Loucy (cell line): ENCODE measurements around the gene TET3.

ENCODE experiments used
- EZH2phosphoT487 ChIP-seq: fragments of 200-600 bp; IDR thresholded peaks from 2 replicates; pipeline ENCODE4 v1.6.1; 2018; ENCODE audit warnings: antibody characterized with exemption, mild to moderate bottlenecking, moderate library complexity, borderline replicate concordance
- TF ChIP-seq, protein P1 (sequence below): fragments of 200-600 bp; sonication (generic); conservative IDR thresholded peaks from 2 replicates; pipeline ENCODE4 v1.5.1; 2014; ENCODE audit warnings: mild to moderate bottlenecking, antibody characterized with exemption, low read length

DNA sequence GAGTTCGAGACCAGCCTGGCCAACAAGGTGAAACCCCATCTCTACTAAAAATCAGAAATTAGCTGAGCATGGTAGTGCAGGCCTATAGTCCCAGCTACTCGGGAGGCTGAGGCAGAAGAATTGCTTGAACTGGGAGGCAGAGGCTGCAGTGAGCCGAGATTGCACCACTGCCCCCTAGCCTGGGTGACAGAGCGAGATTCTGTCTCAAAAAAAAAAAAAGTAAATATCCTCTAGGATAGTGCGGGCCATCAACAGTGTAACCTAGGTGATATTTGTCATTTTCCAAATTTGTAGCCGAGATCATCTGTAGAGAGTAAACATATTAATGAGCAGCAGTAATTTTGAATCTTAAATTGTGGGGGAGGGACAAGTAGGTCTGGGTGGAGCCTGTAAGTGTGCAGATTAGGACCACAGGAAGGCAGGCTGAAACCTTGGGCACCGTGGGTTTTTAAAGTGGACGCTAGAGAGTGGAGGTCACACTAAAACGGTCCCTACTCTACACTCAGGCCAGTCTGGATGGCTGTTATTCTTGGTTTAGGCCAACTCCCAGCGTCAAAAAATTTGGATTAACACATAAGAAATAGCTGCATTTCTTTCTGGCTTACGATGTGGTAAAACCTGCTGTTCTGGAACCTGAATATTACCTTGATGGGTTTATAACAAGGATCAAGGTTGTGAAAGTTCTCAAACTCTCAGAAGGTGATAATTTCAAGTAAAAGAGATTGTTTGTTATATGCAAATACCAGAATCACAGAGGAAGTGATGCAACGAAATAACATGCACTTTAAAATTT is 22.7 kb upstream of the TET3 start:
- TF ChIP-seq, protein P1, sequence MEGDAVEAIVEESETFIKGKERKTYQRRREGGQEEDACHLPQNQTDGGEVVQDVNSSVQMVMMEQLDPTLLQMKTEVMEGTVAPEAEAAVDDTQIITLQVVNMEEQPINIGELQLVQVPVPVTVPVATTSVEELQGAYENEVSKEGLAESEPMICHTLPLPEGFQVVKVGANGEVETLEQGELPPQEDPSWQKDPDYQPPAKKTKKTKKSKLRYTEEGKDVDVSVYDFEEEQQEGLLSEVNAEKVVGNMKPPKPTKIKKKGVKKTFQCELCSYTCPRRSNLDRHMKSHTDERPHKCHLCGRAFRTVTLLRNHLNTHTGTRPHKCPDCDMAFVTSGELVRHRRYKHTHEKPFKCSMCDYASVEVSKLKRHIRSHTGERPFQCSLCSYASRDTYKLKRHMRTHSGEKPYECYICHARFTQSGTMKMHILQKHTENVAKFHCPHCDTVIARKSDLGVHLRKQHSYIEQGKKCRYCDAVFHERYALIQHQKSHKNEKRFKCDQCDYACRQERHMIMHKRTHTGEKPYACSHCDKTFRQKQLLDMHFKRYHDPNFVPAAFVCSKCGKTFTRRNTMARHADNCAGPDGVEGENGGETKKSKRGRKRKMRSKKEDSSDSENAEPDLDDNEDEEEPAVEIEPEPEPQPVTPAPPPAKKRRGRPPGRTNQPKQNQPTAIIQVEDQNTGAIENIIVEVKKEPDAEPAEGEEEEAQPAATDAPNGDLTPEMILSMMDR = no peak
- TF ChIP-seq EZH2phosphoT487 = no peak
